ENCODE data around the gene ZC3H6. TPM values are rescaled to one million over a fixed set of nuclear protein-coding genes. Genes with fewer than 3 reads are reported as not detected.

The ZC3H6 gene, protein sequence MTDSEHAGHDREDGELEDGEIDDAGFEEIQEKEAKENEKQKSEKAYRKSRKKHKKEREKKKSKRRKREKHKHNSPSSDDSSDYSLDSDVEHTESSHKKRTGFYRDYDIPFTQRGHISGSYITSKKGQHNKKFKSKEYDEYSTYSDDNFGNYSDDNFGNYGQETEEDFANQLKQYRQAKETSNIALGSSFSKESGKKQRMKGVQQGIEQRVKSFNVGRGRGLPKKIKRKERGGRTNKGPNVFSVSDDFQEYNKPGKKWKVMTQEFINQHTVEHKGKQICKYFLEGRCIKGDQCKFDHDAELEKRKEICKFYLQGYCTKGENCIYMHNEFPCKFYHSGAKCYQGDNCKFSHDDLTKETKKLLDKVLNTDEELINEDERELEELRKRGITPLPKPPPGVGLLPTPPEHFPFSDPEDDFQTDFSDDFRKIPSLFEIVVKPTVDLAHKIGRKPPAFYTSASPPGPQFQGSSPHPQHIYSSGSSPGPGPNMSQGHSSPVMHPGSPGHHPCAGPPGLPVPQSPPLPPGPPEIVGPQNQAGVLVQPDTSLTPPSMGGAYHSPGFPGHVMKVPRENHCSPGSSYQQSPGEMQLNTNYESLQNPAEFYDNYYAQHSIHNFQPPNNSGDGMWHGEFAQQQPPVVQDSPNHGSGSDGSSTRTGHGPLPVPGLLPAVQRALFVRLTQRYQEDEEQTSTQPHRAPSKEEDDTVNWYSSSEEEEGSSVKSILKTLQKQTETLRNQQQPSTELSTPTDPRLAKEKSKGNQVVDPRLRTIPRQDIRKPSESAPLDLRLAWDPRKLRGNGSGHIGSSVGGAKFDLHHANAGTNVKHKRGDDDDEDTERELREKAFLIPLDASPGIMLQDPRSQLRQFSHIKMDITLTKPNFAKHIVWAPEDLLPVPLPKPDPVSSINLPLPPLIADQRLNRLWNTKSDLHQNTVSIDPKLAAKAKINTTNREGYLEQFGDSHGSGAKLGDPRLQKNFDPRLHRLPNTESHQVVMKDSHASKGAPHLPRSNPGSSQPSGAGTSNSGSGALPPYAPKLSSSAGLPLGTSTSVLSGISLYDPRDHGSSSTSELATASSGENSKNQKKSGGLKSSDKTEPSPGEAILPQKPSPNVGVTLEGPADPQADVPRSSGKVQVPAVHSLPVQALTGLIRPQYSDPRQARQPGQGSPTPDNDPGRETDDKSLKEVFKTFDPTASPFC
- 1 to 10 TPM in 2 of 3 donors, under 1 TPM in 1; 1.00 to 5.3 (median 1.5) TPM for polyA plus RNA-seq

DNA sequence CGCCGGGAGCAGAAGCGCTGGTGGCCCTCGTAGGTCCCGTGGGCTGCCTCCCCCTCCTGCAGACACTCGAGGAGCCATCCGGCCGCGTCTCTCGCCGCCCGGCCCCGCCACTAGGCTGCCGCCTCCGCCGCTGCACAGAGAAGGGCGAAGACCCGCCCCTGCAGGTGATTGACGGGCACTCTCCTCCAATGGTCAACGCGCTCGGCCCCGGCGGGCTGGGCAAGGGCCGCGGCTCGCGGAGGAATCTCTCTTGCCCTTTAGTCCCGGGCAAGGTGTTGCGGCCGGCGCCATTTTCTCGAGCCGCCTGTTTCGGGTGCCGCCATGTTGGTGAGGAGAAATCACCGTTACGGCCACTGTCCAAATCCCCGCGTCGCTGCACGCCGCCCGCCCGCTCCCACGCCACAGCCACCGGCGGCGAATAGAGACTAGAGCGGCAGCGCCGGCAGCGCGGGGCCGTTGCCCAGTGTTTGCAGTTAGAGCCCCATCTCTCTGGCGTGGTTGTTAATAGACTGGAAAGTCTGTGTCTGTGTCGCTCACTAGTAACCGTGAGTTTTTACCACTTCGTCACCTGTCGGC is at the start of gene ZC3H6:
Gene ZC3H6, plus strand, starts transcription at position 287 of the 576 bp plus-strand sequence. CDS start 398 bp downstream, outside the sequence.
- WGBS, 3 donors, result 0% methylated on average over 50 to 60 of the region's 60 CpGs

GRCh38 chr2:112229348-112229747 is 46.0 kb upstream of the ZC3H6 start:
- H3K27ac ChIP-seq (ENCODE audit: low read depth, low read length), result no peak overlapping the region

More for the DNA sequence above, at the start of gene ZC3H6:
- peak within 1 kb of the TSS; percentile 88 for H3K27ac ChIP-seq (ENCODE audit: low read depth, low read length)

- 94 to 99% (median 98%) methylated on average over 3 of the region's 3 CpGs for whole genome bisulfite sequencing, 3 donors
- H3K27ac ChIP-seq (ENCODE audit: low read depth, low read length), result no peak overlapping the region
Measured at GRCh38 chr2:112230371-112230770, 45.0 kb upstream of the ZC3H6 start.

DNA sequence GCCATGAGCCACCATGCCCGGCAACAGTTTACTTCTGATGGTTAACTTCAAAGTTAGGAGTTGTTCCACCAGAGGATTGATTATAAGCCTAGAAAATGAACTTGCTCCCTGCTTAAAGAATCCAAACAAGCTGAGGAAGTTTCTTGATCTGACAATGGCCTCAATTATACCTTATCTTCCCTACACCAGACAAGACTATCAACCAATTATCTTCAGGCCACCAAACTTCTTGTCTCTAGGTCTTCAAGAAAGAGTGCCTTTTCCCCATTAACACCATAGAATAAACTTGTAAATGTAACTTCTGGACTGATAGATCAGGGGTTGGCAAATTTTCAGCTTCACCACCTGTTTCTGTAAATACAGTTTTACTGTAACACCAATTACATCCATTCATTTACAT is 35.5 kb upstream of the ZC3H6 start:
- WGBS, 3 donors, result 88 to 100% (median 95%) methylated on average over 1 of the region's 1 CpG

DNA sequence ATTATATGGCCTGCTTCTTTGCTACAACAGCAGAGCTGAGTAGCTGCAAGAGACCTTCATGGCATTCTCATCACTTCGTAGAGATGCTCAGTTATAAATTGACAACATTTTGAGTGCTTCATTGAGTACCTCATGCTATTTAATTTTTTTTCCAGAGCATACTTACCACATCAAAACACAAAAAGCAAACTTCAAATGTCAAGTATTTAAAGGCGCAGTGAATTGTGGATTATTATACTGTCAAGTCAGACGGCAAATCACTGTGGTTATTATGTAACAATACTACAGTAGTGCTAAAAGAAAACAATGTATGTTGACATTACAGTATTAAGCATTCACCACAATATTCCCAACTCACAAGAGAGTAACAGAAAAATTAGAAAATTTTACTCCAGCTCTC is 33.0 kb upstream of the ZC3H6 start:
- WGBS, 3 donors, result 76 to 88% (median 87%) methylated on average over 3 of the region's 3 CpGs
- H3K27ac ChIP-seq (ENCODE audit: low read depth, low read length), result no peak overlapping the region

More for the DNA sequence above, 35.5 kb upstream of the ZC3H6 start:
- H3K27ac ChIP-seq (ENCODE audit: low read depth, low read length), result no peak overlapping the region

- 93 to 97% (median 94%) methylated on average over 4 of the region's 4 CpGs for WGBS, 3 donors
- no peak overlapping the region for H3K27ac ChIP-seq (ENCODE audit: low read depth, low read length)
Measured at GRCh38 chr2:112243233-112243632, 32.2 kb upstream of the ZC3H6 start.

DNA sequence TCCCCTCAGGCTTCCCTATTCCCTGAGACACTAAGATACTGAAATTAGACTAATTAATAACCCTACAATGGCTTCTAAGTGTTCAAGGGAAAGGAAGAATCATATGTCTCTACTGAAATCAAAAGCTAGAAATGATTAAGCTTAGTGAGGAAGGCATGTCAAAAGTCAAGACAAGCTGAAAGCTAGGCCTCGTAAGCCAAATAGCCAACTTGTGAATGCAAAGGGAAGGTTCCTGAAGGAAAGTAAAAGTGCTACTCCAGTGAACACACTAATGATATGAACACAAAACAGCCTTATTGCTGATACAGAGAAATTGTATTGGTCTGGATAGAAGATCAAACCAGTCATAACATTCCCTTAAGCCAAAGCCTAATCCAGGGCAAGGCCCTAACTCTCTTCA is 30.5 kb upstream of the ZC3H6 start:
- WGBS, 3 donors, result 97 to 100% (median 100%) methylated on average over 1 of the region's 1 CpG

GRCh38 chr2:112251271-112251670 is 24.1 kb upstream of the ZC3H6 start:
- 86 to 92% (median 90%) methylated on average over 3 of the region's 3 CpGs for WGBS, 3 donors

More for the DNA sequence above, 30.5 kb upstream of the ZC3H6 start:
- no peak overlapping the region for H3K27ac ChIP-seq (ENCODE audit: low read depth, low read length)

DNA sequence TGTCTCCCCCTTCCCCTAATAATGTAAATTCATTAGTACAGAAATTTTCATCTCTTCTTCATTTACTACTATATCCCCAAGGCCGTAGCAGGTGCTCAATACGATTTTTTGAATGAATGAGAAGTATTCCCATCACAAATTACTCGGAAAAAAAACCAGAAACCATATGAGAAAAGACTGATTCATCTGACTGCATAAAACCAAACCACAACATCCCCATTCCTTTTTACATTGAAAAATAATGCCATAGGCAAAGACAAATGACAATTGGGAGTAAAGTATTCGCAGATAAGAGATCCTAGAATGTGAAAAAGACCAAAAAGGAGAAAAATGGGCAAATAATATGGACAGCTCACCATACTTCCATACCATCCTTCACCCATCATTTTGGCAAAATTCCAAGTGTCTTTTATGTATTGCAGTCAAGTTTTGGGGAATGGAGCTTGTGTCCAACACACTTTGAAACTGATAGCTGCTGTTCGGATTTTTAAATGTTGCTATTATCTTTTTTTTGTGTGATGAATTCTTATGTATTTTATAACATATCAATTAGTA is 22.1 kb upstream of the ZC3H6 start:
- 74 to 91% (median 82%) methylated on average over 5 of the region's 5 CpGs for WGBS, 3 donors

More at GRCh38 chr2:112251271-112251670, 24.1 kb upstream of the ZC3H6 start:
- no peak overlapping the region for H3K27ac ChIP-seq (ENCODE audit: low read depth, low read length)

GRCh38 chr2:112254466-112255240 is 20.7 kb upstream of the ZC3H6 start, which contains the start of gene ZC3H8:
Gene ZC3H8 (minus strand): TSS chr2:112255042. CDS start chr2:112254981, 61 bp downstream.
- WGBS, 3 donors, result 0 to 1% (median 1%) methylated on average over 65 to 68 of the region's 68 CpGs

More for the DNA sequence above, 22.1 kb upstream of the ZC3H6 start:
- H3K27ac ChIP-seq (ENCODE audit: low read depth, low read length), result no peak overlapping the region

GRCh38 chr2:112255875-112256274 is 19.5 kb upstream of the ZC3H6 start:
- 60 to 82% (median 65%) methylated on average over 2 of the region's 2 CpGs for WGBS, 3 donors
- H3K27ac ChIP-seq (ENCODE audit: low read depth, low read length), result no peak overlapping the region

More at GRCh38 chr2:112254466-112255240, 20.7 kb upstream of the ZC3H6 start, which contains the start of gene ZC3H8:
- peak within 1 kb of the TSS; percentile 11 for H3K27ac ChIP-seq (ENCODE audit: low read depth, low read length)

GRCh38 chr2:112256654-112257053 is 18.7 kb upstream of the ZC3H6 start:
- WGBS, 3 donors, result 80 to 93% (median 91%) methylated on average over 2 of the region's 2 CpGs
- no peak overlapping the region for H3K27ac ChIP-seq (ENCODE audit: low read depth, low read length)

DNA sequence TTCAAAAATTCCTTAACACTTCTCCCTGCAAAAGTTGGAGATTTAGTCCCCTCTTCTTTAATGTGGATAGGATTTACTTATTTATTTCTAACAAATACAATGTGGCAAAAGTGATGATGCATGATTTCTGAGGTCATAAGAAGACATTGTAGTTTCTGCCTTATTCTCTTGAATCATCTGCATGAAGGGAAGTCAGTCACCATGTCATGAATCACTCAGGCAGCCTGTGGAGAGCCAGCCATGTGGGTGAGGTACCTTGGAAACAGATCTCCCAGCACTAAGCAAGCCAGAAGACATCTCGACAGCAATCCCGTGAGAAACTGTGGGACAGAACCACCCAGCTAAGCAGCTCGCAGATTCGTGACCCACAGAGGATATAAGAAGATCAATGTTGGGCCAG is 17.8 kb upstream of the ZC3H6 start:
- 61 to 80% (median 67%) methylated on average over 4 of the region's 4 CpGs for WGBS, 3 donors
- no peak overlapping the region for H3K27ac ChIP-seq (ENCODE audit: low read depth, low read length)

DNA sequence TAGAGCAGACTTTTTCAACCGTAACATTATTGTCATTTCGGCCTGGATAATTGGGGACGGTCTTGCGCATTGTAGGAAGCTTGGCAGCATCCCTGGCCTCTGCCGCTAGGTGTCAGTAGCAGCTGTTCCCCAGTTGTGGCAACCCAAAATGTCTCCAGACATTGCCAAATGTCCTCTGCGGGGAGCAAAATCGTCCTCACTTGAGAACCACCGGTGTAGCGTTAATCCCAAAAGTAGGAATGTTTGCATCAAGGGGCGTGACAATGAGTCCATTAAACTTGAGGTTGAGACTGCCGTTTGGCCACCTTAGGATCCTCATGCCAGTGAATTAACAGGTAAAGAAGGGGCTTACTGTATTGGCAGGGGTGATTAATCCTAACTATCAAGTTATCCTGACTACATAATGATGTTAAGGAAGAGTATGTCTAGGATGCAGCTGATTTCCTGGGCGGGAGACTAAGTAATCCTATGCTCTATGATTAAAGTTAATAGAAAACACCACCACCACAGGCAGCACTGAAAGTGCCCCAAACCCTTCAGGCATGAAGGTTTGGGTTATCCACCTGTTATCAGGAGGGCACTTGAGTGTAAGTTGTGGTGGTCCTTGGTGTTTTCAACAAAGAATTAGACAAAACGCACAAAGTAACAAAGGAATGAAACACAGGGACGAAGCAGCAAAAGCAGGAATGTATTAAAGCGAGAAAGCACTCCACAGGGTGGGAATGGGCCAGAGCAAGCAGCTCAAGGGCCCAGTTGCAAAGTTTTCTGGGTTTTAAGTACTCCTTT is 15.7 kb upstream of the ZC3H6 start:
- H3K27ac ChIP-seq (ENCODE audit: low read depth, low read length), result no peak overlapping the region
- WGBS, 3 donors, result 21% methylated on average over 15 of the region's 15 CpGs

DNA sequence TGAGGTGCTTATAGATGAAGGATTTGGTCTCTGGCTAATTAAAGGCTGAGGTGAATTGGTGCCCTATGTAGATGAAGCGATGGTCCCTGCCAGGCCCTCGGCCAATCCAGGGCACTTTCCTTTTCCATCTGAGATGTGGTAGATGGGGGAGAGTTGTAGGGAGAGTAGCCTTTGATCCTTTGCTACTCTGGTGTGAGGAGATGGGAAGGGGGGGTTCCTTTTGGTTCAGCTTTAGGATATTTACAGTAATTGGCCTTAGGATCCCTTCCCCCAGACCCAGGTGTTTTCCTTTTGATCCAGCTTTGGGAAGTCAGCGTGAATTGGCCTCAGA is 15.1 kb upstream of the ZC3H6 start:
- H3K27ac ChIP-seq (ENCODE audit: low read depth, low read length), result no peak overlapping the region
- 97 to 100% (median 97%) methylated on average over 3 of the region's 3 CpGs for WGBS, 3 donors

GRCh38 chr2:112262876-112263275 is 12.5 kb upstream of the ZC3H6 start:
- H3K27ac ChIP-seq (ENCODE audit: low read depth, low read length), result no peak overlapping the region

GRCh38 chr2:112268547-112268946 is 6.8 kb upstream of the ZC3H6 start:
- H3K27ac ChIP-seq (ENCODE audit: low read depth, low read length), result no peak overlapping the region

More at GRCh38 chr2:112268547-112268946, 6.8 kb upstream of the ZC3H6 start:
- 80 to 100% (median 96%) methylated on average over 1 of the region's 1 CpG for WGBS, 3 donors

Measured in adipose tissue (tissue), 3 donors.